ENCODE results near the gene HOXB3.

HOXB3 gene

GRCh38 chr17:48596000-48596734 lies 6.1 kb upstream of the HOXB3 start:
- H3K4me3 ChIP-seq (replicated peaks in 1 of 2; ENCODE audit: low read depth in 2 of 2, low read length in 2 of 2): no peak overlapping the region
- TF ChIP-seq, protein P1, sequence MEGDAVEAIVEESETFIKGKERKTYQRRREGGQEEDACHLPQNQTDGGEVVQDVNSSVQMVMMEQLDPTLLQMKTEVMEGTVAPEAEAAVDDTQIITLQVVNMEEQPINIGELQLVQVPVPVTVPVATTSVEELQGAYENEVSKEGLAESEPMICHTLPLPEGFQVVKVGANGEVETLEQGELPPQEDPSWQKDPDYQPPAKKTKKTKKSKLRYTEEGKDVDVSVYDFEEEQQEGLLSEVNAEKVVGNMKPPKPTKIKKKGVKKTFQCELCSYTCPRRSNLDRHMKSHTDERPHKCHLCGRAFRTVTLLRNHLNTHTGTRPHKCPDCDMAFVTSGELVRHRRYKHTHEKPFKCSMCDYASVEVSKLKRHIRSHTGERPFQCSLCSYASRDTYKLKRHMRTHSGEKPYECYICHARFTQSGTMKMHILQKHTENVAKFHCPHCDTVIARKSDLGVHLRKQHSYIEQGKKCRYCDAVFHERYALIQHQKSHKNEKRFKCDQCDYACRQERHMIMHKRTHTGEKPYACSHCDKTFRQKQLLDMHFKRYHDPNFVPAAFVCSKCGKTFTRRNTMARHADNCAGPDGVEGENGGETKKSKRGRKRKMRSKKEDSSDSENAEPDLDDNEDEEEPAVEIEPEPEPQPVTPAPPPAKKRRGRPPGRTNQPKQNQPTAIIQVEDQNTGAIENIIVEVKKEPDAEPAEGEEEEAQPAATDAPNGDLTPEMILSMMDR (IDR thresholded peaks at IDR 0.05; ENCODE audit: low read depth, low read length): no peak
- DNase-seq (ENCODE audit: low read depth in 2 of 2): no peak

DNA sequence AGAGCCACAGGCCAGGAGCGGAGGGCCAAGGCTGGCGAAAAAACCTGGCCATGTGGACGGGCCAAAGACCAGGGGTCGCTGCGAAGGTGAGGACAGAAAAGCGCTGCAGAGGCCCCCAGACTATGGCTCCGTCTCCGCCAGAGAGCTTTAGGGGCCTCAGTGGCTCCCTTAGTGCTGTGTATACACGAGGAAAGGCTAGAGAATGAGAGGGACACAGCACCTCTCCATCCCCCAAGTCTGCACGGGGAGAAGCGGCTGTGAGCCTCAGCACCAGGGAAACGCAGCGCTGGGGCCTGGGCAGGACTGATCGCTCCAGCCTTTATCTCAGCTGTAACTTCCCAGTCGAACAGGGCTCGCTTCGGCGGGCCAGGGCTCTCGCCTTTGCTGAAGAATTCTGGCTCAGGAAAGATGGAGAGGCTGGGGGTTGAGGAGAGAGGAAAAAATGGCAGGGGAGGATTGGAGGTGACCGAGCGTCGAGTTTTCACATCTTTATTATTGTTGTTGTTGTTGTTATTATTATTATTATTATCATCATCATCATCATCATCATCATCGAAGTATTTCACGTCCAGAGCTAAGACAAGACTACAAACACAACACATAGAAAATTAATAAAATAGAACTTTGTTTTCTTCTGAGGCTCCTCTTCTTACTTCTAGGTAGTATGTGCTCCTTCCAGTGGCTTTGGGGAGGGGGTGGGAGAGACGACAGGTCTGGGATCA lies 5.4 kb upstream of the HOXB3 start:
- no peak overlapping the region for H3K4me3 ChIP-seq (replicated peaks in 1 of 2; ENCODE audit: low read depth in 2 of 2, low read length in 2 of 2)
- TF ChIP-seq, protein P1 (IDR thresholded peaks at IDR 0.05; ENCODE audit: low read depth, low read length): no peak
- DNase-seq (ENCODE audit: low read depth in 2 of 2): no peak

DNA sequence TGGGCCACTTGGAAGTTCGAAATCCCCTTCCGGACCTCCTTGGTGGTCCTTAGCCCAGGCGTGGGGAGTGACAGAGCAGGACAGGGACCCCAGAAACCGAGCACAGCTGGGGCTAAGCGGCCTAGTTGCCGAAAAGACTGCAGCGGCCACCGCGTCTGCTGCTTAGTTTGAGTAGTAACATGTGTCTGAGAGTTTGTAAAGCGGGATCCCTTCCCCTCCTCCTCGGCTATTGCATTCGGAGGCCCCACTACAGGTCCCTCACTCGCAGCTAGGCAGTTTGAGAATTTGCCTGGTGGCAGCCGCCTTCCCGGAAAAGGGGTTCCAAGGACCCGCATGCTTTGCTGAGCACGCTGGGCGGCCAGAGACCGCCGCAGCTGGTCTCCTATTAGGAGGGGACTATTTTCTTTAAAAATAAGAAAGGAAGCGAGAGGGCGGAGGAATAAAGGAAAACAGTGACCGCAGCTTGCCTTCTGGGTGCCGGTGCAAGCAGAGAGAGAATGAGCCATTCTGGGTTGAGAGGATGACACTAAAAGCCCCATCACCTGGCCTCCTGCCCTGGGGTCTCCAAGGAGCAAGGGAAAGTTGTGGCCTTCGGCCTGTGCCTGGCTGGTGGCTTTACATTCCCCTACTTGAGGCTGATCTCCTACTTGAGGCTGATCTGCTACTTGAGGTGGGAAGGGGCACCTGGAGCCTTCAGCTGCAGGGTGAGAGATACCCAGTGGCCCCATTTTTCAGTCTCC lies 4.7 kb upstream of the HOXB3 start:
- DNase-seq (ENCODE audit: low read depth in 2 of 2): no peak
- no peak overlapping the region for H3K4me3 ChIP-seq (replicated peaks in 1 of 2; ENCODE audit: low read depth in 2 of 2, low read length in 2 of 2)
- TF ChIP-seq, protein P1 (IDR thresholded peaks at IDR 0.05; ENCODE audit: low read depth, low read length): no peak

DNA sequence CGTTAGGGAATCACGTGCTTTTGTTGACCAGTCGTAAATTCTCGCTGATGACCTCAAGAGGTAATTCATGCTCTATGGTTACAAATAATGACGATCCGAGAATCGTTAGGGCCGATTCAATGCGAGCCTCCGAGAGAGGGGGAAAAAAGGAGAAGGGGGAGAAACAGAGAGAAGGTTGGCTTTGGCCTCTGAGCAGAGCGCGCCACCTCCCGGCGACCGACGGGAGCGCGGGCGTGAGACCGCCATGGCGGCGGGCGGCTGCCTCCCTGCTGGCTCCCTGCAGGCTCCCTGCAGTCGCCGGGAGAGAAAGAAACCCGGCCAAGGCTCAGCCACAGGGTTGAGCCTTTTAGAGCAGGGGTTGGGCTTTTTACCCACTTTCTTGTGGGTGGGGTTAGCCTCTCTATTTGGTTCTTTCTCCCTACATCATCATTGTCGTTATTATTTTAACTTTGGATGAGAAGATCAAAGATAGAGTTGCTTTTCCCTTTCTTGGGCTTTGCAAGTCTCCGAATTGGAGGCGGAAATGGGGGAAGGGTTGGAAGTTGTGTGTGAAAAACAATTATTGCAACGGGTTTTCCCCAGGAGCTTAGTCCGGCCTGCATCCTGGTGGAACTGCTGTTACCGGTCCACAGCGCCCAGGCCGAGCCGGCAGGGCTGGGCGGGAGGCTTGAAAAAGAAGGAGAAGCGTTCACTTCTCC lies 3.9 kb upstream of the HOXB3 start:
- TF ChIP-seq, protein P1 (IDR thresholded peaks at IDR 0.05; ENCODE audit: low read depth, low read length): peak; percentile 81
- H3K4me3 ChIP-seq (replicated peaks in 1 of 2; ENCODE audit: low read depth in 2 of 2, low read length in 2 of 2): peak overlapping the region in 1 of 2 donors; percentile 24
- DNase-seq (ENCODE audit: low read depth in 2 of 2): peak; percentile 73 to 75

DNA sequence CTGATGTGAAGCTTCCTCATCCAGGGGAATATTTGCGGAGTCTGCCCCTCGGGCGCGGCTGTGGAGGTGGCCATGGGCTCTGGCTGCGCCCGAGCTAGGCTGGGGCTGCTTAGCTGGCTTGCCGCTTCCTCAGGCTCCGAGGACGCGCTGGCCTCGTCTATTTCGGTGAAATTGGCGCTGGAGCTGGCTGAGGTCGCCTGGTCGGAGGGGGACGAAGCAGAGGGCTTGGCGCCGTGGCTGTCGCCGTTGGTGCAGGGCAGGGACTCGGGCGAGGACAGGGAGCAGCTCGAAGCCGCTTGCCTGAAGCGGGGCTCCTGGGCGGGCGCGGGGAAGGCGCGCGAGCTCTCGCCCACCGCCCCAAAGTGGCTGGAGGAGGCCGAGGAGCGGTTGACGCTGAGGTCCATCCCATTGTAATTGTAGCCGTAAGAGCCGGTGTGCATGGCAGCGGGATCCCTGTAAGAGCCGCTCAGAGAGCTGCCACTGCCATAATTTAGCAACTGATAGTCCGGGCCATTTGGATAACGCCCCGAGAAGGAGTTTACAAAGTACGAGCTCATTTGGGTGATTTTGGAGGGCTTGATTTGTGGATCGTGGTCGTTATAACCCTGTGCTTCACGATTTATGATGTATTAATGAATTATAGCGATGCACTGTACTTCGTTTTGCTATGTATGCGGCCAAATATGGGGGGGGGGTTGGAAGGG lies 3.2 kb upstream of the HOXB3 start, which contains the start of gene HOXB5:
Gene HOXB5 (minus strand): TSS at position 654 of the 704 bp plus-strand sequence. CDS start 97 bp downstream, at position 557.
- peak within 1 kb of the TSS; percentile 9 to 50 for H3K4me3 ChIP-seq (replicated peaks in 1 of 2; ENCODE audit: low read depth in 2 of 2, low read length in 2 of 2)
- TF ChIP-seq, protein P1 (IDR thresholded peaks at IDR 0.05; ENCODE audit: low read depth, low read length): no peak
- no peak for DNase-seq (ENCODE audit: low read depth in 2 of 2)

- no peak overlapping the region for H3K4me3 ChIP-seq (replicated peaks in 1 of 2; ENCODE audit: low read depth in 2 of 2, low read length in 2 of 2)
- TF ChIP-seq, protein P1 (IDR thresholded peaks at IDR 0.05; ENCODE audit: low read depth, low read length): no peak
- DNase-seq (ENCODE audit: low read depth in 2 of 2): no peak
Measured at GRCh38 chr17:48592577-48592976, 2.5 kb upstream of the HOXB3 start.
